ENCODE measurements around the gene TXN2.
A peak's percentile ranks its signal among the peaks of the same experiment; 100 is the strongest.
"Not testable (repeated sequence)": the region's sequence is repeated elsewhere in the genome, so short reads cannot be mapped to it uniquely, and the experiment has no call there.

The TXN2 gene

DNA sequence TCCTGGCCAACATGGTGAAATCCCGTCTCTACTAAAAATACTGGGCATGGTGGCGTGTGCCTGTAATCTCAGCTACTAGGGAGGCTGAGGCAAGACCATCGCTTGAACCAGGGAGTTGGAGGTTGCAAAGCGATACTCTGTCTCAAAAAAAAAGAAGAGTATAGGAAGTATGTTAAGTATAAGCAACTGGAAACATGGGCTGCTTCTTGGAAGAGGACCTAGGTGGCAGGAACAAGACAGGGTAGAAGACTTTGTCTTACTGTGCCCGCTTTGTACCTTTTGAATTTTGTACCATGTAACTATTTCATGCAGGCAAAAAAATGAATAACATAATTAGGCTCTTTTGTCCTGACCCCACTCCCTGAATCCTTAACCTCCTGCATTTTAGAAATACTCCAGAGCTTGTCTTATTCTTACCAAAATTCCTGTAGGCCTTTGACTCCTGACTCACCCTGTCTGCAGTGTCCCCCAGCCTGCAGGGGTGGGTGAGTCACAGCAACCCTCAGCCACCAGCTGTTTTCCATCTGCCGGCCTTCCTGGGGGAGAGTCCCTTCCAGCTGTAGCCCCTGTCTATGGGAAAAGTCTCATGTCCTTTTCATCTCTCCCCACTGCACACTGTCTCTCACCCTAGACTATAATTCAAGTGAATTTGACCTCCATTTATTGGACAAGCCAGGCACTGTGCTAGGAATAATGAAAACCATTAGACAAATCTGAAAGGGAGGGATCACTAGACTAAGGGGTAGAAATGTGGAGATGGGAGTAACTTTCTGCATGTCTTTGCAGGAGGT lies 41.8 kb downstream of the TXN2 start:
- Mint-ChIP-seq H3K36me3 (no peaks in the 10 kb centered on the region), H3K9me3 (no peaks in the 10 kb centered on the region), H3K4me3 (no peak overlapping the region), H3K27me3 (no peaks in the 10 kb centered on the region), H3K4me1 (peaks cover 32 to 66% of the 10 kb centered on the region in 2 donors), H3K27ac (no peak overlapping the region)
- DNase-seq (no peak), ATAC-seq (replicated peaks) (peak in 1 of 2 donors; percentile 17)

- H3K36me3 Mint-ChIP-seq: no peaks in the 10 kb centered on the region
- H3K27me3 Mint-ChIP-seq: no peaks in the 10 kb centered on the region
- DNase-seq (peak; percentile 36), ATAC-seq (replicated peaks) (peak; percentile 83 to 89)
- H3K9me3 Mint-ChIP-seq: no peaks in the 10 kb centered on the region
- peak overlapping the region; percentile 22 to 66 for H3K4me3 Mint-ChIP-seq
- peaks cover 27 to 53% of the 10 kb centered on the region in 2 donors for H3K4me1 Mint-ChIP-seq
- peak overlapping the region; percentile 77 for H3K27ac Mint-ChIP-seq
These were observed 45.7 kb downstream of the TXN2 start for GRCh38 chr22:36435516-36436415.

DNA sequence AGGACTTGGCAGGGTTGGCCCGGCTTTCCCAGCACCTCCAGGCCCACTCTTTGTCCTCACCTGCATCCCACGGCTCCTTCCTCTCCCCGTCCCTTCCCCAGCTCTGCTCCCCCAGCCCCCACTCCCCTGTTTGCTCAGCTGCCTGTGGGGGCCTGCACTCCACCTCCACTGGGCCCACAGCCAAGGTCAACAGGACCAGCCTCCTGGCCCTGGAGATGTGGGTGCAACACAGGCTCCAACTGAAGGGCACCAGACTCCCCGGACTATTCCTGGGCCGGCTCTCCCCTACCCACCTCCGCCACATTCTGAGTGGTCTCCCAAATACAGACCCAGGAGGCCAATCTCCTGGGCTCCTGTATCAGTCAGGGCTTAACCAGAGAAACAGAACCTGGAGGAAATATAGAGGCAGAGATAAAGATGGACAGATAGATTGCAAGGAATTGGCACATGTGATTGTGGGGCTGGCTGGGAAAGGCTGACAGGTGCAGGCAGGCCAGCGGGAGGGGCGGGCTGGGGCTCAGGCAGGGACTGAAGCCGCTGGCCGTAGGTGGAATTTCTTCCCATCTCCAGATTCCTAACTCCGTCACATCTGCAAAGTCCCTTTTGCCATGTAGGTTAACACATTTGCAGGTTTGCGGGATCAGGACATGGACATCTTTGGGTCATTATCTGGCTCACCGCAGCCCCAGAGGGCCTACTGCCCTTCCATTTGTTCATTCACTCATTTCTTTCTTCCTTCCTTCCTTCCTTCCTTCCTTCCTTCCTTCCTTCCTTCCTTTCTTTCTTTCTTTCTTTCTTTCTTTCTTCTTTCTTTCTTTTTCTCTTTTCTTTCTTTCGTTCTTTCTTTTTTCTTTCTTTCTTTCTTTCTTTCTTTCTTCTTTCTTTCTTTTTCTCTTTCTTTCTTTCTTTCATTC lies 47.9 kb downstream of the TXN2 start:
- no peaks in the 10 kb centered on the region for H3K27me3 Mint-ChIP-seq
- no peak overlapping the region for H3K4me3 Mint-ChIP-seq
- DNase-seq (no peak), ATAC-seq (replicated peaks) (no peak)
- peak overlapping the region; percentile 90 for H3K27ac Mint-ChIP-seq
- H3K36me3 Mint-ChIP-seq: no peaks in the 10 kb centered on the region
- H3K9me3 Mint-ChIP-seq: no peaks in the 10 kb centered on the region
- peaks cover 20 to 37% of the 10 kb centered on the region in 2 donors for H3K4me1 Mint-ChIP-seq

DNA sequence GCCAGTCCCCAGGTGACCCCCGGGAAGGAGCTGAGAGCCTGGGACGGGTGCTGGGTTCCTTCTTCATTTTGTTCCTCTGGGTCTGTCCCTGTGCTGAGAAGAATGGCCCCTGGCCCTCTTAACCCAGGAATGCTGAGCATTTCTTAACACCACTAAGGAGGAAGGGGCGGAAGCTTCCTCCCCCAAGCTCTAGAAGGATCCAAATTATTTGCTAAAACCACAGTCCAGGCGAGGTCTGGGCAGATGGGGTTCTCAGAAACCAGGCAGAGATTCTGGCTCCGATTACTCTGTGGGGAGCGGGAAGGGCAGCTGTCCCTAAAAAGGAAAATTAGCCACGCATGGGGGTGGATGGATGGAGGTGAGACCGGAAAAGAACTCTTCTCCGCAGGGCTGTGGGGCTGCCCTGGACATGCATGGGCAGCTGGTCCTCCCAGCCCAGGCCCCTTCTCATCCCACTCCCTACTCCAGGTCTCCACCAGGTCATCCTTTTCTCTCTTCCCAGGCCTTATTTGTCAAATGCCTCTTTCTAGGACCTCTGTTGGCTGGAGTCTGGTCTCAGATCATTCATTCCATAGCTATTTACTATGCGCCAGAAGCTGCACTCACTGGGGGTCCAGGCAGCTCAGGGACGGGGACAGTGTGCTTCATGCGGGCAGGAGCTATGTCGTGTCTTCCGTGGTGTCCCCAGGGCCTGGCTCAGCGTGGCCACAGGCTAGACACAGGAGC lies 48.7 kb downstream of the TXN2 start:
- Mint-ChIP-seq H3K27ac (no peak overlapping the region), H3K9me3 (no peaks in the 10 kb centered on the region), H3K4me3 (no peak overlapping the region), H3K4me1 (peaks cover 20 to 37% of the 10 kb centered on the region in 2 donors), H3K27me3 (no peaks in the 10 kb centered on the region), H3K36me3 (no peaks in the 10 kb centered on the region)
- DNase-seq: no peak
- no peak for ATAC-seq (replicated peaks)

GRCh38 chr22:36431977-36432376 lies 49.5 kb downstream of the TXN2 start:
- ATAC-seq (replicated peaks): no peak
- H3K27me3 Mint-ChIP-seq: no peaks in the 10 kb centered on the region

GRCh38 chr22:36430863-36431262 lies 50.6 kb downstream of the TXN2 start:
- no peak for ATAC-seq (replicated peaks)
- no peaks in the 10 kb centered on the region for H3K36me3 Mint-ChIP-seq
- no peak overlapping the region for H3K27ac Mint-ChIP-seq
- peaks cover 24 to 38% of the 10 kb centered on the region in 2 donors for H3K4me1 Mint-ChIP-seq
- DNase-seq: no peak
- no peaks in the 10 kb centered on the region for H3K27me3 Mint-ChIP-seq
- no peaks in the 10 kb centered on the region for H3K9me3 Mint-ChIP-seq
- H3K4me3 Mint-ChIP-seq: no peak overlapping the region

More at GRCh38 chr22:36431977-36432376, 49.5 kb downstream of the TXN2 start:
- peak overlapping the region; percentile 62 for H3K27ac Mint-ChIP-seq
- H3K9me3 Mint-ChIP-seq: no peaks in the 10 kb centered on the region
- no peak overlapping the region for H3K4me3 Mint-ChIP-seq
- peaks cover 20 to 34% of the 10 kb centered on the region in 2 donors for H3K4me1 Mint-ChIP-seq
- no peaks in the 10 kb centered on the region for H3K36me3 Mint-ChIP-seq
- no peak for DNase-seq

GRCh38 chr22:36427952-36428351 lies 53.5 kb downstream of the TXN2 start:
- H3K9me3 Mint-ChIP-seq; H3K27ac Mint-ChIP-seq; H3K4me3 Mint-ChIP-seq; H3K36me3 Mint-ChIP-seq; DNase-seq; ATAC-seq (replicated peaks); H3K27me3 Mint-ChIP-seq: not testable (repeated sequence)
- peaks cover 24 to 31% of the 10 kb centered on the region in 2 donors for H3K4me1 Mint-ChIP-seq

- Mint-ChIP-seq H3K36me3 (no peaks in the 10 kb centered on the region), H3K27me3 (no peaks in the 10 kb centered on the region), H3K27ac (peak overlapping the region; percentile 90), H3K4me3 (peak overlapping the region in 1 of 2 donors; percentile 2), H3K9me3 (no peaks in the 10 kb centered on the region), H3K4me1 (peaks cover 26 to 36% of the 10 kb centered on the region in 2 donors)
- DNase-seq (no peak), ATAC-seq (replicated peaks) (peak; percentile 59 to 62)
These were observed 55.4 kb downstream of the TXN2 start for GRCh38 chr22:36425977-36426523.

DNA sequence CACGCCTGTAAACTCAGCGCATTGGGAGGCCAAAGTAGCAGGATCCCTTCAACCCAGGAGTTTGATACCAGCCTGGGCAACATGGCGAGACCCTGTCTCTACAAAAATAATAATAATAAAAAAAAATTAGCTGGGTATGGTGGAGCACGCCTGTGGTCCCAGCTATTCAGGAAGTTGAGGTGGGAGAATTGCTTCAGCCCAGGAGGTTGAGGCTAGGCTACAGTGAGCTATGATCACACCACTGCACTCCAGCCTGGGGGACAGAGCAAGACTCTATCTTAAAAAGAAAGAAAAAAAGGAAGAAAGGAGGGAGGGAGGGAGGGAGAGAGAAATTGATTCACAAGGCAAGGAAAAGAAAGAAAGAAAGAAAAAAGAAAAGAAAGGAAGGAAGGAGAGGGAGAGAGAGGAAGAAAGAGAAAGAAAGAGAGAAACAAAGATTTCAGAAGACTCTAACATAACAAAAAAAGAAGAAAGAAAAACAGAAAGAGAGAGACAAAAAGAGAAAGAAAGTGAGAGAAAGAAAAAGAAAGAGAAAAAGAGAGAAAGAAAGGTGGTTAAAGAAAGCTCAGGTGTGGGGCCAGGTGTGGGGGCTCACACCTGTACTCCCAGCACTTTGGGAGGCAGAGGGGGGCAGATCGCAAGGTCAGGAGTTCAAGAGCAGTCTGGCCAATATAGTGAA lies 56.4 kb downstream of the TXN2 start:
- no peak for ATAC-seq (replicated peaks)
- H3K9me3 Mint-ChIP-seq: no peaks in the 10 kb centered on the region
- H3K27ac Mint-ChIP-seq: no peak overlapping the region
- no peaks in the 10 kb centered on the region for H3K36me3 Mint-ChIP-seq
- peaks cover 26 to 40% of the 10 kb centered on the region in 2 donors for H3K4me1 Mint-ChIP-seq
- H3K27me3 Mint-ChIP-seq: no peaks in the 10 kb centered on the region
- H3K4me3 Mint-ChIP-seq: peak overlapping the region in 1 of 2 donors; percentile 18
- DNase-seq: no peak

- not testable (repeated sequence) for DNase-seq; H3K27ac Mint-ChIP-seq; H3K4me3 Mint-ChIP-seq; H3K9me3 Mint-ChIP-seq; H3K36me3 Mint-ChIP-seq; ATAC-seq (replicated peaks); H3K27me3 Mint-ChIP-seq
- peaks cover 28 to 46% of the 10 kb centered on the region in 2 donors for H3K4me1 Mint-ChIP-seq
These were observed 57.0 kb downstream of the TXN2 start for GRCh38 chr22:36424466-36424865.

DNA sequence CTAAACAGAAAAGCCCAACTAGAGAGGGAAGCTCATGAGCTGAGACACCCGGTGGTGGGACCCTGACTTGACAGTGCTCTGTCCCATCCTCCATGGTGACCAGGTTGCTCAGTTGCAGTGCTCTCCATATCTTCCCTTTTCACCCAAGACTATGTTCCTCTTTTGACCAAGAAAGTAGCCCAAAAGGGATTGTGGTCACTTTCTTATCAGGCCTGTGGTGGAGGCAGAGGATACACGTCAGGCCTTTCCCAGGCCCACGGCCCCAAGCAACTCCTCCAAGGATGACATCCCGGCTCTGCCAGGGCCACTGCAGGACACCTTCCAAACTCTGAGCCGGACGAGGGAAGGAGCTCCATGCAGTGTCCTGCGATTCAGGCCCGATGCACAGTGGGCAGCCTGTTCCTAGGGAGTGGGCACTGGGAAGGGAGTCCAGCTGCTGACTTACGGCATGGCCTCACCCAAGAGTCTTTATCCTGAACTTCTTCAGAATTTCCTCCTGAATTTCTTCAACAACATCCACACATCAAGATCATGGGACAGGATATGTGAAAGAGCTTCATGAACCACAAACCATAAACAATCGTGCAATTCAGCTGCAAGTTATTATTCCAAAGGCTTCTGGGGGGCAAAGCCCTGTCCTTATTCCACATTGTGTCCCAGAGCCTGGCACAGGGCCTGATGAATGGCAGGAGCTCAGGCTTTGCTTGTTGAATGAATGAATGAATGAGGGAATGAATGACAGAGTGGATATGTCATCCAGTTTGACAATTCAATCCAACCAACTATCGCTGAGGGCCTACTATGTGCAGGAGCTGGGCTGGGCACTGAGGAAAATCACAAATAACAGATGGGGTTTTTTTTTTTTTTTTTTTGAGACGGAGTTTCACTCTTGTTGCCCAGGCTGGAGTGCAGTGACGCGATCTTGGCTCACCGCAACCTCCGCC lies 57.7 kb downstream of the TXN2 start:
- DNase-seq (no peak), ATAC-seq (replicated peaks) (no peak)
- no peaks in the 10 kb centered on the region for H3K36me3 Mint-ChIP-seq
- H3K27me3 Mint-ChIP-seq: no peaks in the 10 kb centered on the region
- H3K9me3 Mint-ChIP-seq: no peaks in the 10 kb centered on the region
- H3K4me1 Mint-ChIP-seq: peaks cover 32 to 52% of the 10 kb centered on the region in 2 donors
- no peak overlapping the region for H3K27ac Mint-ChIP-seq
- no peak overlapping the region for H3K4me3 Mint-ChIP-seq
